Endothelial cell of umbilical vein (primary cell): ENCODE data around the gene MEX3D. TPM values are rescaled to one million over a fixed set of nuclear protein-coding genes. Genes with fewer than 3 reads are reported as not detected.

Experiments
- BruUV-seq: library from RNA; stranded (reverse); fragments of 400-500 nt; replicated peaks from 2 replicates; lab custom pipeline; 2021; lab: Mats Ljungman, UMichigan
- CTCF ChIA-PET: fragments of 300-600, 350-600 bp; sonication (Branson Sonifier 250); formaldehyde crosslinking; loops from one replicate; lab custom pipeline; 2021; ENCODE audit warnings: antibody characterized with exemption, inconsistent platforms; lab: Charles Lee
- POLR2A ChIA-PET: fragments of 300-600, 350-600 bp; sonication (Branson Sonifier 250); formaldehyde crosslinking; loops from one replicate; lab custom pipeline; 2021; ENCODE audit warnings: antibody characterized with exemption, inconsistent platforms; lab: Charles Lee
- DNase-seq: peaks from one replicate; pipeline ENCODE4 v3.0.0-alpha.2; 2011; ENCODE audit warnings: low read depth, low spot score
- FAIRE-seq: peaks from 2 replicates; lab custom pipeline; 2011; peaks lifted over from hg19 to GRCh38; lab: Jason Lieb, UNC
- H2AFZ ChIP-seq: 2 replicates; pipeline ENCODE4 v1.6.0; 2012; ENCODE audit warnings: low read depth, low read length, control low read depth, inconsistent platforms
- H3K27ac ChIP-seq: 2 replicates; pipeline ENCODE4 v1.5.1; 2011; ENCODE audit warnings: low read depth, mild to moderate bottlenecking, control low read depth, low read length, moderate library complexity; ENCODE audit not compliant: insufficient read depth
- H3K27me3 ChIP-seq, 2 experiments: 2 replicates each; pipeline versions ENCODE4 v1.6.0 to v1.6.1; 2011; ENCODE audit warnings: low read length in 2 of 2, mixed read lengths in 1 of 2; ENCODE audit not compliant: control insufficient read depth in 2 of 2, insufficient read depth in 2 of 2
- H3K36me3 ChIP-seq, 2 experiments: 2 replicates in 1 of 2; 3 replicates in 1 of 2; pipeline ENCODE4 v1.5.1; 2011; ENCODE audit warnings: low read length in 2 of 2, mild to moderate bottlenecking in 1 of 2, moderate library complexity in 1 of 2; ENCODE audit not compliant: control insufficient read depth in 2 of 2, insufficient read depth in 2 of 2; ENCODE audit errors: extremely low read depth in 1 of 2
- H3K4me1 ChIP-seq: 3 replicates; pipeline ENCODE4 v1.5.1; 2011; ENCODE audit warnings: mild to moderate bottlenecking, low read length; ENCODE audit not compliant: control insufficient read depth, insufficient read depth; ENCODE audit errors: extremely low read depth
- H3K4me2 ChIP-seq: 2 replicates; pipeline ENCODE4 v1.6.1; 2011; ENCODE audit warnings: low read length, control low read depth, mixed read lengths; ENCODE audit not compliant: insufficient read depth
- H3K4me3 ChIP-seq, 3 experiments: fragments of 200-600 bp in 1 of 3; sonication (generic), shearing (Covaris generic) in 1 of 3; replicated peaks in 1 of 3; 2 replicates each; pipeline ENCODE4 v1.5.1; 2011 to 2016; ENCODE audit warnings: control low read depth in 3 of 3, low read length in 3 of 3, mild to moderate bottlenecking in 2 of 3, inconsistent platforms in 1 of 3, low read depth in 1 of 3, moderate library complexity in 1 of 3; ENCODE audit not compliant: insufficient read depth in 1 of 3
- H3K79me2 ChIP-seq: 2 replicates; pipeline ENCODE4 v1.6.0; 2012; ENCODE audit warnings: low read length, inconsistent platforms; ENCODE audit not compliant: control insufficient read depth, insufficient read depth
- H3K9ac ChIP-seq: replicated peaks from 2 replicates; pipeline ENCODE3; 2011; ENCODE audit warnings: low read length, control low read depth; ENCODE audit not compliant: insufficient read depth; ENCODE audit errors: extremely low read depth
- H3K9me1 ChIP-seq: replicated peaks from 3 replicates; pipeline ENCODE4 v1.6.0; 2011; ENCODE audit warnings: mild to moderate bottlenecking, low read length; ENCODE audit not compliant: control insufficient read depth, insufficient read depth; ENCODE audit errors: extremely low read depth
- H3K9me3 ChIP-seq: replicated peaks from 2 replicates; pipeline ENCODE4 v1.5.1; 2012; ENCODE audit warnings: low read length, inconsistent platforms; ENCODE audit not compliant: control insufficient read depth, insufficient read depth
- H4K20me1 ChIP-seq: replicated peaks from 2 replicates; pipeline ENCODE3; 2011; ENCODE audit warnings: mild to moderate bottlenecking, low read length; ENCODE audit not compliant: control insufficient read depth, insufficient read depth; ENCODE audit errors: extremely low read depth
- EZH2 ChIP-seq: IDR thresholded peaks from 2 replicates; pipeline ENCODE4 v1.6.1; 2012; ENCODE audit warnings: borderline replicate concordance, low read depth, mild to moderate bottlenecking, moderate library complexity, low read length, inconsistent platforms; ENCODE audit not compliant: severe bottlenecking
- FOS ChIP-seq: IDR thresholded peaks from 2 replicates; pipeline ENCODE4 v1.6.1; 2011; ENCODE audit warnings: mild to moderate bottlenecking, low read length, moderate library complexity, borderline replicate concordance; ENCODE audit not compliant: insufficient read depth
- GATA2 ChIP-seq: IDR thresholded peaks from 2 replicates; pipeline ENCODE4 v1.7.0; 2011; ENCODE audit warnings: low read depth, mild to moderate bottlenecking, moderate library complexity, mixed read lengths, low read length; ENCODE audit not compliant: insufficient read length, insufficient read depth
- JUN ChIP-seq: IDR thresholded peaks from 2 replicates; pipeline ENCODE4 v1.6.1; 2011; ENCODE audit warnings: borderline replicate concordance, low read depth; ENCODE audit not compliant: insufficient read length, insufficient read depth
- POLR2A ChIP-seq: IDR thresholded peaks from 2 replicates; pipeline ENCODE4 v1.6.1; 2012; ENCODE audit warnings: low read depth, mild to moderate bottlenecking, control low read depth, low read length
- POLR2AphosphoS5 ChIP-seq: IDR thresholded peaks from 2 replicates; pipeline ENCODE4 v1.6.1; 2012; ENCODE audit warnings: low read depth, mild to moderate bottlenecking, control low read depth, low read length, moderate library complexity; ENCODE audit not compliant: insufficient read depth
- dilution Hi-C: fragments of 300-500 bp; cut with MboI; formaldehyde crosslinking; loops from one replicate; pipeline ENCODE4 v1.15.0; 2019; ENCODE audit warnings: low sequenced_read_pairs; ENCODE audit not compliant: extremely low pct_ligation_motif_present
- intact Hi-C: fragments of 100-400 bp; cut with micrococcal nuclease; formaldehyde crosslinking; loops from one replicate; pipeline ENCODE4 v1.10.0; 2022
- polyA plus RNA-seq, 4 experiments: library from polyadenylated mRNA; depleted of rRNA in 3 of 4; stranded (reverse) in 3 of 4; unstranded in 1 of 4; fragments of >200 nt; gene quantifications; 2 replicates each; pipeline versions ENCODE4 v1.2.1 to v1.2.3, GENCODE V29; 2011 to 2012; ENCODE audit warnings: missing spikeins in 1 of 4
- total RNA-seq: library from RNA; stranded (reverse); gene quantifications from 2 replicates; pipeline ENCODE4 v1.2.3, GENCODE V29; 2021
- TF ChIP-seq, protein P1 (sequence below), 2 donors: IDR thresholded peaks; 1 replicate in 1 of 2; 2 replicates in 1 of 2; pipeline ENCODE4 v1.5.1; 2011; ENCODE audit warnings: low read length in 2 of 2, mild to moderate bottlenecking in 2 of 2, moderate library complexity in 2 of 2, control low read depth in 1 of 2, inconsistent platforms in 1 of 2, low read depth in 1 of 2; ENCODE audit not compliant: insufficient read depth in 1 of 2; ENCODE audit errors: extremely low read depth in 1 of 2
- TF ChIP-seq, protein P2 (sequence below): IDR thresholded peaks from 2 replicates; pipeline ENCODE4 v1.6.1; 2011; ENCODE audit not compliant: insufficient read depth, insufficient read length

The MEX3D gene
- total and polyA plus RNA-seq, 2 donors (not counting 3 experiments of a cell fraction or from before 2014, with no cell fraction given): 30.0 to 96.7 TPM

GRCh38 chr19:1608359-1609102 is 40.4 kb upstream of the MEX3D start:
- Histone ChIP-seq H3K79me2 (peaks cover 17% of the 10 kb centered on the region), H3K4me1 (peaks cover 9% of the 10 kb centered on the region), H2AFZ (no peak overlapping the region), H3K9me3 (no peaks in the 10 kb centered on the region), H3K27me3 (no peaks in the 10 kb centered on the region), H3K36me3 (peaks cover 2 to 32% of the 10 kb centered on the region in 2 experiments), H3K27ac (no peak overlapping the region), H3K4me2 (no peak overlapping the region), H3K9ac (no peak overlapping the region), H4K20me1 (no peaks in the 10 kb centered on the region), H3K4me3 (no peak overlapping the region), H3K9me1 (no peaks in the 10 kb centered on the region)
- CTCF ChIA-PET: interaction anchor here (1.6 to 1.7 kb wide), 3 partner anchors 62 to 218 kb away, joined by 3 to 4 read pairs (median 4); no protein-coding TSS in a partner anchor
- dilution Hi-C loops (no loop called here), intact Hi-C loops (no loop called here)
- BruUV-seq: no TSS peak
- TF ChIP-seq, protein P1, sequence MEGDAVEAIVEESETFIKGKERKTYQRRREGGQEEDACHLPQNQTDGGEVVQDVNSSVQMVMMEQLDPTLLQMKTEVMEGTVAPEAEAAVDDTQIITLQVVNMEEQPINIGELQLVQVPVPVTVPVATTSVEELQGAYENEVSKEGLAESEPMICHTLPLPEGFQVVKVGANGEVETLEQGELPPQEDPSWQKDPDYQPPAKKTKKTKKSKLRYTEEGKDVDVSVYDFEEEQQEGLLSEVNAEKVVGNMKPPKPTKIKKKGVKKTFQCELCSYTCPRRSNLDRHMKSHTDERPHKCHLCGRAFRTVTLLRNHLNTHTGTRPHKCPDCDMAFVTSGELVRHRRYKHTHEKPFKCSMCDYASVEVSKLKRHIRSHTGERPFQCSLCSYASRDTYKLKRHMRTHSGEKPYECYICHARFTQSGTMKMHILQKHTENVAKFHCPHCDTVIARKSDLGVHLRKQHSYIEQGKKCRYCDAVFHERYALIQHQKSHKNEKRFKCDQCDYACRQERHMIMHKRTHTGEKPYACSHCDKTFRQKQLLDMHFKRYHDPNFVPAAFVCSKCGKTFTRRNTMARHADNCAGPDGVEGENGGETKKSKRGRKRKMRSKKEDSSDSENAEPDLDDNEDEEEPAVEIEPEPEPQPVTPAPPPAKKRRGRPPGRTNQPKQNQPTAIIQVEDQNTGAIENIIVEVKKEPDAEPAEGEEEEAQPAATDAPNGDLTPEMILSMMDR (IDR thresholded peaks at IDR 0.05; ENCODE audit: extremely low read depth in 1 of 2, insufficient read depth in 1 of 2, low read depth in 1 of 2, low read length in 2 of 2): no peak
- TF ChIP-seq JUN (no peak), POLR2A (no peak), EZH2 (no peak), GATA2 (no peak), POLR2AphosphoS5 (no peak), FOS (no peak)
- TF ChIP-seq, protein P2, sequence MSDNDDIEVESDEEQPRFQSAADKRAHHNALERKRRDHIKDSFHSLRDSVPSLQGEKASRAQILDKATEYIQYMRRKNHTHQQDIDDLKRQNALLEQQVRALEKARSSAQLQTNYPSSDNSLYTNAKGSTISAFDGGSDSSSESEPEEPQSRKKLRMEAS: no peak
- FAIRE-seq (no peak), DNase-seq (no peak)
- POLR2A ChIA-PET: no interaction called here
